K562 treated with DMSO at 1 percent for 4 hours (cell line): Measurements from ENCODE around the gene TEX44. TPM values are rescaled to one million over a fixed set of nuclear protein-coding genes. Genes with fewer than 3 reads are reported as not detected.

Experiments used
- total RNA-seq: library from RNA; unstranded; fragments of 300-600 nt; gene quantifications from 2 replicates; pipeline ENCODE4 v1.2.3, GENCODE V29; 2022; ENCODE audit not compliant: insufficient read depth

Gene TEX44
- not detected in 2 replicates for total RNA-seq

DNA sequence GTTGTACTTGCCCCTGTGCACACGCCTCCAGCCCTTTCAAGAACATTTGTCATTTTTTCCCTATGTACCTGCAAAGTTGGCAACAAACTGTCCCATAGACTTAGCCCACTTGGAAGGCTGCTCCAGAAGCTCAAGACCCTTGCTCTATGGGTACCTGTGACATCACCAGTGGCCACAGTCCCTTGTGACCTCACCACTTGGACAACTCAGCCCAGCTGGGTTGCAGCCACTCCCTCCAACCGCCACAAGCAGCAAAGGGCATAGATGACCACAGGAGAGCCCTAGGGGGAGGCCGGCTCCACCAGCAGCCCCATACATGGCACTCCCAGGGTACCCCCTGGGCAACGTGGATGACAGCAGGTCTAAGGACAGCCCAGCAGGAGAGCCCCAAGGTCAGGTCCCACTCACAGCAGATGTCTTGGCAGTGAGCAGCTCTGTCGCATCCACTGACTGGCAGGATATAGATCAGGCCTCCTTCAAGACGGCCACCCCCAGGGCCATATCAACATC lies at the start of gene TEX44:
Gene TEX44, plus strand, starts transcription at position 229 of the 510 bp plus-strand sequence. Its CDS starts 88 bp downstream, at position 317.

Other genes with a start within 250 kb of the TEX44 start
- gene B3GNT7, start 197.2 kb upstream of the TEX44 start, total RNA-seq = not detected in 2 replicates
- 134 TPM in 2 replicates for gene NCL, start 128.4 kb upstream of the TEX44 start, total RNA-seq
- gene NMUR1, start 62.4 kb upstream of the TEX44 start, total RNA-seq = 0.46 and 0.61 TPM in 2 replicates
- gene PTMA, start 115.7 kb downstream of the TEX44 start, total RNA-seq = 539 and 570 TPM in 2 replicates
- 4.3 and 5.1 TPM in 2 replicates for gene PDE6D, start 188.4 kb downstream of the TEX44 start, total RNA-seq
- gene COPS7B, start 193.6 kb downstream of the TEX44 start, total RNA-seq = 21.4 and 25.2 TPM in 2 replicates